Erythroblast (primary cell): Measurements from ENCODE around the gene TMEM200A.

Source experiments
- GATA1 ChIP-seq: IDR thresholded peaks from 2 replicates; pipeline ENCODE4 v1.6.1; 2011; ENCODE audit warnings: low read depth, mild to moderate bottlenecking, control low read depth, low read length, moderate library complexity
- POLR2A ChIP-seq: IDR thresholded peaks from 2 replicates; pipeline ENCODE4 v1.6.1; 2011; ENCODE audit warnings: mild to moderate bottlenecking, low read length

GRCh38 chr6:130373992-130374391 lies 8.2 kb downstream of the TMEM200A start:
- TF ChIP-seq POLR2A (no peak), GATA1 (no peak)
